T-helper 22 cell (primary cell): ENCODE data around the gene TLE4.
"Not testable (repeated sequence)": the region's sequence is repeated elsewhere in the genome, so short reads cannot be mapped to it uniquely, and the experiment has no call there.

Experiments
- DNase-seq: peaks from one replicate; pipeline ENCODE4 v3.0.0-alpha.2; 2020; ENCODE audit warnings: low read depth

The TLE4 gene

GRCh38 chr9:79741381-79741780 is 169.6 kb downstream of the TLE4 start:
- no peak for DNase-seq

GRCh38 chr9:79742110-79742721 is 170.5 kb downstream of the TLE4 start:
- no peak for DNase-seq

DNA sequence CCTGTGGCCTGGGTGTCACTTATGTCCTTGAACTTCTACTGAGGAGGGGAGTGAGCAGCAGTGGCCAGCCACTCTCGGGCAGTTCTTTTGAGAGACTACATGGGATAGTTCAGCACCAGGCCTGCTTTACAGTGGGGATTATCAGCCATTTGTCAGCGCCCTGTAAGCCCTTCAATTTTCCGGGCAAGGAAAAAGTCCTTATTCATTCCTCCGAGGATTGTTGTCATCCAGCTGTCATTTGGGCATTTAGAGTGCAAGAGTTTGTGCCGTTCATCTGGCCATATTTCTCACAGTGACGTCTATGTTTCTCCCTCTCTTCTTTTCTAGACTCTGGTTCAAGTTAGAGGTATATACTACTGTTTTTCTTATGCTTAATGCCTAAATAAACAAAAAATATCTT is 172.8 kb downstream of the TLE4 start:
- no peak for DNase-seq

DNA sequence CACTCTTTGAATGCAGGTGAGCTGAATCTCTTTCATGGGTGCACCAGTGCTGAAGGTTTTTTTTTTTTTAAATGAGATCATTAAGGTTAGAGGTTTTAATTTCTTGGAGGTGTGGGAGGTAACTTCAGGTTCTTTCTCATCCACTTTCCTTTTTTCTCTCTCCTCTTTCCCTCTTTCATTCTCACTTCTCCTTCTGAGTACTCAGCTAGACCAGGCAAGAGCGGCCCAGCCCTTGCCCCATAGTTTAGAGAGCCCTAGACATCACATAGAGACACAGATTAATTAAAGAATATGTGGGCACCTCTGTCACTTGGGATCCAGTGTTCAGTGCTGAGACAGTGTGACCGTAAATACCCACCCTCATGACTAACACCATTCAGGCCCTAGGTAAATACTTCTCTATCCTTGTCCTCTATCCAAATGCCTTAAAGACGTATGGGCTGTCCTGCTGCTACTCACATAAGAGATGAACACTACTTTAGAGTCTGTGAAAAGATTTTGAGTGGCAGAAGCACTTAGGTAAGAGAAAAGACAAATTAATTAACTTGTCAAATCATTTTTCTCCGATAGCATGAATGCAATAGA is 174.1 kb downstream of the TLE4 start:
- DNase-seq: no peak

DNA sequence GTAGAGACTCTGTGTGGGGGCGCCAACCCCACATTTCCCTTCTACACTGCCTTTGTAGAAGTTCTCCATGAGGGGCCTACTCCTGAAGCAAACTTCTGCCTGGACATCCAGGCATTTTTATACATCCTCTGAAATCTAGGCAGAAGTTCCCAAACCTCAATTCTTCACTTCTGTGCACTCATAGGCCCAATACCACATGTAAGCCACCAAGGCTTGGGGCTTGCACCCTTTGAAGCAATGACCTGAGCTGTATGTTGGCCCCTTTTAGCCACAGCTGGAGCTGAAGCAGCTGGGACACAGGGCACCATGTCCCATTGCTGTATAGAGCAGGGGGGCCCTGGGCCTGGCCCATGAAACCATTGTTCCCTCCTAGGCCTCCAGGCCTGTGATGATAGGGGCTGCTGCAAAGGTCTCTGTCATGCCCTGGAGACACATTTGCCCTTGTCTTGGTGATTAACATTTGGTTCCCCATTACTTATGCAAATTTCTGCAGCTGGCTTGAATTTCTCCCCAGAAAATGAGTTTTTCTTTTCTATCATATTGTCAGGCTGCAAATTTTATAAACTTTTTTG is 180.2 kb downstream of the TLE4 start:
- DNase-seq: not testable (repeated sequence)

GRCh38 chr9:79756414-79756813 is 184.6 kb downstream of the TLE4 start:
- DNase-seq: no peak

- no peak for DNase-seq
Measured at GRCh38 chr9:79757074-79757473, 185.3 kb downstream of the TLE4 start.

DNA sequence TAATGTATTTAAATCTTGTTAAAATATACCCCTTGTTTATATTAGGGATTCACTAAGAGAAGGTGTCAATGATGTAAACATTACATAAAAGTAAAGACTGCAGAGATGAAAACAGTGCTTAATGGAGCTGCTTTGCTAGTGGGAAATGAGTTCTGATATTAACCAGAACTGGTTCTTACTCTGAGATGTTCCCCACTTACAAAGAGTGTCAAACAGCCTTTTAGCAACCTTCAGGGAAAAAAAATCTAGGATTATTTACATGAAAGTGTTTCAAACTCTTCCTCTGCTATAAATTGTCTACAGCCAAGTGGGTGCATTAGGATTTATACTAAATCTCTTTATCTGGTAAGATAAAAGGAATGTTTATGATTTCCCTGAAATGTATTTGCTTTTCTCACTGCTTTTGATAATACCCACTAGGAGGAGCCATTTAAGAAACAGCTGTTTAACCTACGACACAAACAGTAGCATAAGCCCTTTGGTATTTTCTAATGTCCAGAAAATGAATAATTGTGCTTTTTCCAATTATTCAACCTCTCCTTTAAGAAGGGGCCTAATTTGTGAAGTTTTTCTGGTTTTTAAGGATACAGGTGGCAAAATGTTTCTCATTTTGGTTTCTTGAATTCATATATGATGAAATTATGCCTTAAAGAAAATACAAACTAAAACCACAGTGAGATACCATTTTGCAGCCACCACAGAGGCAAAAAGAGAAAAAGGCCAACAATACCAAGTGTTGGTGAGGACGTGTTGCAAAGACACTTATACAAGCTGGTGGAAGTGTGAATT is 186.3 kb downstream of the TLE4 start:
- DNase-seq: no peak

DNA sequence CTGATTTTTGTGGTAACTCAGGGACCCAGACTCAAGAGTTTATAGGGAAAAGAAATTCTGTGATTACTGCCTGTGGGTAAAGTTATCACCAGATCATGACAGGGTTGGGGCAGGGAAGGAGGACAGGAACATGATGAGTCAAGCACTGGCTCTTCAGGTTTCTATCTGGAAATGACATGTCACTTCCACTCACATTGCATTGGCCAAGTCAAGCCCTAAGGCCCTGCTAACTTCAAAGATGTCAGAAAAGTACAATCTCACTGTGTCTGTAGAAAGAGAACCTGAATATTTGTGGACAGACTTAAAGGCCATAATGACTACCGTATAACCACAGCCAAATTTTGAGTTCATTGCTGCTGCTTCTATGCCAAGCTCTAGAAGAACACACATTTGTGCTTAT is 187.7 kb downstream of the TLE4 start:
- DNase-seq: no peak

- DNase-seq: no peak
Measured at GRCh38 chr9:79762070-79762469, 190.3 kb downstream of the TLE4 start.

DNA sequence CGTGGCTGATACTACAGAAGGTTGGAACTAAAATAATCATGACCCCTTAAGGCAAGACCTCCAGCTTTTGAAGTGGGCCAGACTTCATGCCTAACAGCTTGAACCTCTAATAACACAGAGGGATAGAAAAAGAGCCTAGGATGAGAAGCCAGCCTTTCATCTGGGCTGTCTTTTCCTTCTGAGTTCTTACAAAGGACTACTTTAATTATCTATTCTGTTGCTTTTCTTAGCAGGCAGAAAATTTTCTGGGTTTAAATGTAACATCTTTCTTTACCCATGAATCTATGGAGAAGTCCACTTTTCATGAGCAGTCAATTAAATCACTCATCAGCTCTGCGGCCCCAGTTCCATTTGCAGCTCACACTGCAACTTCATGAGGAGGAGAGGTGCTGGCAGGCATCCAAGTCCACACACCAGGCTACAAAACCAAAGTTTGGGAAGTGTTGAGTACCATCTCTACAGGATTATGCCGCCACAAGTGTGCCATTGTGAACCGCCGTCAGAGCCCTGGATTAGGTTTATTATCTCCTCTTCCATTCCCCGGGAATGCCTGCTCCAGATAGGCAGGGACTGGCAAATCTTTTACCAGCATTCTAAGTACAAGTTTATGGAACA is 192.0 kb downstream of the TLE4 start:
- DNase-seq: no peak

- no peak for DNase-seq
Measured at GRCh38 chr9:79764374-79764773, 192.6 kb downstream of the TLE4 start.

- no peak for DNase-seq
Measured at GRCh38 chr9:79765466-79765865, 193.7 kb downstream of the TLE4 start.

GRCh38 chr9:79766091-79766490 is 194.3 kb downstream of the TLE4 start:
- DNase-seq: no peak

- DNase-seq: no peak
Measured at GRCh38 chr9:79768194-79768593, 196.4 kb downstream of the TLE4 start.

DNA sequence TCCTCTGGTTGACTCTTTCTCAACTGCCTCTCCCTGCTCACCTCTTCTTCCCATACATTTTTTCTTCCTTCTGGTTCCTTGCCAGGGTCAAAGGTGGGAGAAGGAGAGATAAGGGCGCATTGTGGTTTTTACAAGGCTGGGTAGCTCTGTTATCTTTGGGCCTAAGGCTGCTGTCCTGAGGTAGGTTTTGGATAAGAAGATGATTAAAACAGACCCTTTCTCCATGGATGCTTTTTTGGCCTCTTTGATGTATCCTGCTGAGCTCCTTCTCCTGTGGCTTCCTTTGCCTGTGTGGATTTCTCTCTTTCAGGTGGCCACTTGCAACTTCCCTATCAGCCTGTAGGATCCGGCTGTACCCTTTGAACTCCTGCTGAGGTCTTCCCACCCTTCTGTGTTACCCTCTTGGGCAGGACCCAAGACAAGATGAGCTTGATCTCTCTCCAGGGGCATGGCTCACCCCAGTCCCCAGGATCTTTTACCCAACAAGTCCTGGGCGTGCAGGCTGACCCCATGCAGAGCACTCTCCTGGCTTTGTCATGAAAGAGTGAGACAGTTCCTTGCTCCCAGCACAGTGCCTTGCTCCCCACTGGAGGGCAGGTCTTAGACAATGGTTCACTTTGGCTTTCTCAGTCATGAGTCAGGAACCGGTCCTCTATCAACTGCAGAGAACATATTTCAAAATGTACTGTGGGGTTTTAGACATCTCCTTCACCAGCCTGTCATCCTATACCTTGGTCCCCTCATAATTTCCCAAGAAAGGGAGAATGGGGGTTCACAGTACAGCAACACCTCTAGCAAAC is 197.9 kb downstream of the TLE4 start:
- no peak for DNase-seq

DNA sequence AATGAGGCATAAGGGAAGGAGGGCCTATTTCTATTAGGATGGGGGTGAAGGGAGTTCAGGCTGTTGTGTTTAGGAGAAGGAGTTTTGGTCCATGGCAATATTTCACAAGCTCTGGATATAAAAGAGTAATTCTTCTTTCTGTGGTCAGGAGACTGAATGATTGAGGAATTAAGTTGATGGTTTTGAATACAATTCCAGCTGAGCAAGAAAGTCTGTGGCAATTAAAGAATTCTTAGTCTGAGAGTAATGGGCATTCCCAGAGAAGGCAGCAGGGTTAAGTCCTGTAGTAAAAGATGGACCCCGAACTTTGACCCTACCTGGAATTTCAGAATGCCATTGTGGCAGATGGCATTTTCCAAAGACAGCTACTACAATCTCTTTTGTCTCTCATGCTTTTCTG is 202.6 kb downstream of the TLE4 start:
- no peak for DNase-seq
